Testis (tissue), 3 donors: ENCODE measurements around the gene TMSB15B. TPM values are rescaled to one million over a fixed set of nuclear protein-coding genes. Genes with fewer than 3 reads are reported as not detected.
"Not testable (repeated sequence)": the region's sequence is repeated elsewhere in the genome, so short reads cannot be mapped to it uniquely, and the experiment has no call there.

Experiments
- DNase-seq: peaks from one replicate; pipeline ENCODE4 v3.0.0-alpha.2; 2019
- H3K27ac ChIP-seq, 2 donors: fragments of 200-600 bp; sonication (generic); one replicate each; pipeline ENCODE4 v1.5.1; 2019
- H3K27me3 ChIP-seq: fragments of 200-600 bp; sonication (generic); one replicate; pipeline ENCODE4 v1.5.1; 2019
- H3K36me3 ChIP-seq: fragments of 200-600 bp; sonication (generic); one replicate; pipeline ENCODE4 v1.5.1; 2017; ENCODE audit warnings: low read depth; ENCODE audit errors: missing control alignments
- H3K4me1 ChIP-seq: fragments of 200-600 bp; sonication (generic); one replicate; pipeline ENCODE4 v1.5.1; 2019
- H3K4me3 ChIP-seq, 2 donors: fragments of 200-600 bp; sonication (generic); one replicate each; pipeline ENCODE4 v1.5.1; 2017 to 2019
- H3K9me3 ChIP-seq: fragments of 200-600 bp; sonication (generic); one replicate; pipeline ENCODE4 v1.5.1; 2017
- POLR2A ChIP-seq: fragments of 450-650 bp; IDR thresholded peaks from one replicate; pipeline ENCODE4 v1.6.1; 2017; ENCODE audit warnings: antibody characterized with exemption, mild to moderate bottlenecking, moderate library complexity
- WGBS, 2 donors: methylation state at CpG; one replicate each; pipeline ENCODE4 v1.1.5; 2018; 5-methylcytosine and 5-hydroxymethylcytosine counted together
- intact Hi-C: fragments of 100-400 bp; cut with DNase I; formaldehyde crosslinking; loops from one replicate; pipeline ENCODE4 v1.15.1; 2023; ENCODE audit warnings: low total_unique reads
- polyA plus RNA-seq: library from polyadenylated mRNA; stranded (reverse); fragments of 350-450 nt; fragmentation: Illumina TruSeq; extraction: RNeasy Lipid Tissue Mini Kit (QIAGEN cat#74804); gene quantifications from one replicate; pipeline ENCODE4 v1.2.3, GENCODE V29; 2014; ENCODE audit warnings: low read depth, low replicate concordance; ENCODE audit not compliant: insufficient read depth
- total RNA-seq, 2 donors: library from RNA; depleted of rRNA; stranded (reverse); fragments of >200 nt; gene quantifications; one replicate each; pipeline ENCODE4 v1.2.3, GENCODE V29; 2016
- TF ChIP-seq, protein P1 (sequence below), 3 experiments: fragments of 450-650 bp in 2 of 3; fragments of 200-600 bp in 1 of 3; sonication (generic) in 1 of 3; IDR thresholded peaks; one replicate each; pipeline ENCODE4 v1.5.1; 2016 to 2019; ENCODE audit warnings: antibody characterized with exemption in 3 of 3, mild to moderate bottlenecking in 2 of 3, moderate library complexity in 1 of 3

The TMSB15B gene
- total and polyA plus RNA-seq, 3 donors from 2014 or later: 4.0 to 6.9 (median 5.4) TPM

DNA sequence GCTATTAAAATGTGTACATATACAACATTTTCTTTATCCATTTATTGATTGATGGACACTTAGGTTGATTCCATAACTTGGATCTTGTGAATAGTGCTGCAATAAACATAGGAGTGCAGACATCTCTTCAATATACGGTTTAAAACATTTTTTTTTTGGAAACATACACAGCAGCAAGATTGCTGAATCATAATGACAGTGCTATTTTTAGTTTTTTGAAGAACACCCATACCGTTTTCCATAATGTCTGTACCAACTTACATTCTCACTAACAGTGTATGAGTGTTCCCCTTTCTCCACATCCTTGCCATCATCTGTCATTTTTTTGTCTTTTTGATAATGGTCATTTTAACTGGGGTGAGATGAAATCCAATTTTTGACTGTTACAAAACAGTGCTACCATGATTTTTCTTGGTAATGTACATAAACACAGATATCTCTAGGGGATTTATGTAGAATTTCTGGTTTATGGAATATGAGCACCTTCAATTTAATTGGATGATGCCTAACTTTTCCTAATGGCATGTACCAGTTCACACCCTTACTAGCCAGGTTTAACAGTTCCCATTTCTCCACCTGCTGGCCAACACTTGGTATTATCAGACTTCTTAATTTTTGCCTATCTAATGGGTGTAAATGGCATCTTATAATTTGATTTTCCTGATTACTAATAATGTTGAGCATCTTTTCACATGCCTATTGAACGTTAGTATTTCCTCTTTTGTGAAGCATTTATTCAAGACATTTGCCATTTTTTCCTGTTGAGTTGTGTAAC lies 21.0 kb upstream of the TMSB15B start:
- 47 to 48% methylated on average over 3 of the region's 3 CpGs for WGBS, 2 donors
- TF ChIP-seq POLR2A: no peak
- TF ChIP-seq, protein P1, sequence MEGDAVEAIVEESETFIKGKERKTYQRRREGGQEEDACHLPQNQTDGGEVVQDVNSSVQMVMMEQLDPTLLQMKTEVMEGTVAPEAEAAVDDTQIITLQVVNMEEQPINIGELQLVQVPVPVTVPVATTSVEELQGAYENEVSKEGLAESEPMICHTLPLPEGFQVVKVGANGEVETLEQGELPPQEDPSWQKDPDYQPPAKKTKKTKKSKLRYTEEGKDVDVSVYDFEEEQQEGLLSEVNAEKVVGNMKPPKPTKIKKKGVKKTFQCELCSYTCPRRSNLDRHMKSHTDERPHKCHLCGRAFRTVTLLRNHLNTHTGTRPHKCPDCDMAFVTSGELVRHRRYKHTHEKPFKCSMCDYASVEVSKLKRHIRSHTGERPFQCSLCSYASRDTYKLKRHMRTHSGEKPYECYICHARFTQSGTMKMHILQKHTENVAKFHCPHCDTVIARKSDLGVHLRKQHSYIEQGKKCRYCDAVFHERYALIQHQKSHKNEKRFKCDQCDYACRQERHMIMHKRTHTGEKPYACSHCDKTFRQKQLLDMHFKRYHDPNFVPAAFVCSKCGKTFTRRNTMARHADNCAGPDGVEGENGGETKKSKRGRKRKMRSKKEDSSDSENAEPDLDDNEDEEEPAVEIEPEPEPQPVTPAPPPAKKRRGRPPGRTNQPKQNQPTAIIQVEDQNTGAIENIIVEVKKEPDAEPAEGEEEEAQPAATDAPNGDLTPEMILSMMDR (IDR thresholded peaks at IDR 0.05): peak; percentile 20 to 31 (median 26)
- Histone ChIP-seq H3K4me3 (no peak overlapping the region), H3K9me3 (no peaks in the 10 kb centered on the region), H3K4me1 (no peaks in the 10 kb centered on the region), H3K27me3 (no peaks in the 10 kb centered on the region), H3K36me3 (no peaks in the 10 kb centered on the region), H3K27ac (no peak overlapping the region)
- no peak for DNase-seq
- intact Hi-C loops: no loop called here

DNA sequence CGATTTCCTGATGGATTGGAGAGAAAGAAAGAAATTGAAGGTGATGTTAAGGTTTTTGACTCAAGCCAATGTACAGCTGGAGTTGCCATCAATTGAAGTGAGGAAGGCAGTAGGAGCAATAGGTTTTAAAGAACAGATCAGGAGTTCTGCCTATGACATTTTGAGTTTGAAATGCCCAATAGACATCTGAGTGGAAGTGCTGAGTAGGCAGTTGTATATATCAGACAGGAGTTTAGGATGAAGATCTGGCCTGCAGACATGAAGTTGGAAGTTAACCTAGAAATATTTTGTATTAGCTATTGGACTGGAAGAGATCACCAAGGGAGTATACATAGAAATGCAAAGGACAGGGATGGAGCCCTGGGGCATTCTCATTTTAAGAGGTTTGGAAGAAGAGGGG lies 12.9 kb upstream of the TMSB15B start:
- intact Hi-C loops: no loop called here
- 69 to 79% methylated on average over 1 of the region's 1 CpG for WGBS, 2 donors
- TF ChIP-seq, protein P1 (IDR thresholded peaks at IDR 0.05): no peak
- TF ChIP-seq POLR2A: no peak

DNA sequence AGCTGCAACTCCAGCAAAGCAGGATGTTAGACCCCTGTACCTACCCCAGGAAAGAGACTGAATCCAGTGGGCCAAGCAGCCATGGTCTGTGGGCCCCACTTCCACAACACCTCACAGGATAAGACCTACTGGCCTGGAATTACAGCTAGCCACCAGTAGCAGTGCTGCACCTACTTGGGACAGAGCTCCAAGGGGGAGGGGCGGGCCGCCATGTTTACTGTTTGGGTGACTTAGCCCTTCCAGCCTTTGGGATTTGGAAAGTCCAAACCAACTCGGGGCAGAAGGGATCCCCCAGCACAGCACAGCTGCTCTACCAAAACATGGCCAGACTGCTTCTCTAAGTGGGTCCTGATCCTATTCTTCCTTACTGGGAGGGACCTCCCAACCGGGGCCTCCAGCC lies 9.1 kb upstream of the TMSB15B start:
- no peaks in the 10 kb centered on the region for H3K27me3 ChIP-seq
- no peak for DNase-seq
- H3K4me3 ChIP-seq: no peak overlapping the region
- TF ChIP-seq, protein P1 (IDR thresholded peaks at IDR 0.05): no peak
- no peak for TF ChIP-seq POLR2A
- H3K4me1 ChIP-seq: no peaks in the 10 kb centered on the region
- no peaks in the 10 kb centered on the region for H3K36me3 ChIP-seq
- H3K9me3 ChIP-seq: no peaks in the 10 kb centered on the region
- intact Hi-C loops: no loop called here
- WGBS, 2 donors: 93 to 100% methylated on average over 1 to 3 of the region's 4 CpGs
- no peak overlapping the region for H3K27ac ChIP-seq

More for the DNA sequence above, 12.9 kb upstream of the TMSB15B start:
- Histone ChIP-seq H3K36me3 (no peaks in the 10 kb centered on the region), H3K4me1 (no peaks in the 10 kb centered on the region), H3K27me3 (no peaks in the 10 kb centered on the region), H3K9me3 (no peaks in the 10 kb centered on the region), H3K27ac (no peak overlapping the region), H3K4me3 (no peak overlapping the region)
- no peak for DNase-seq

DNA sequence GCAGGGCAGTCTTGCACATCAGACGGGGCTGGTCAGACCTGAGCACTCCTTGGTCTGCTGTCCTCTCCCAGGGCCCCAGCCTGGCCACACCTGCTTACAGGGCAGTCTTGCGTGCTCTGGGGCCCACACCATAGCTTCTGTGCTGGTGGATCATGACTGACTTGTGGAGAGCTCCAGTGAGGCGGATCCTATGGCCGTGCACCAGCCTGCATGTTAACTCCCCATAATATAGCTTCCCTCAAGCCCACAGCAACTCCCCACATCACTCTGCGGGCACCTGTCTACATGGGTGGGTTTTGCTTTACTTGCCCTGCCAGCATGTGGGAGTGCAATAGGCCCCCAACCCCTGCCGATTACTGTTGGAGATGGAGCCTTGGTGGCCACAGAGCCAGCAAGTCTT lies 8.2 kb upstream of the TMSB15B start:
- H3K9me3 ChIP-seq: no peaks in the 10 kb centered on the region
- TF ChIP-seq, protein P1 (IDR thresholded peaks at IDR 0.05): no peak
- TF ChIP-seq POLR2A: no peak
- intact Hi-C loops: no loop called here
- no peaks in the 10 kb centered on the region for H3K4me1 ChIP-seq
- H3K27ac ChIP-seq: no peak overlapping the region
- no peak for DNase-seq
- H3K4me3 ChIP-seq: no peak overlapping the region
- 94 to 95% methylated on average over 3 to 6 of the region's 6 CpGs for WGBS, 2 donors
- no peaks in the 10 kb centered on the region for H3K27me3 ChIP-seq
- no peaks in the 10 kb centered on the region for H3K36me3 ChIP-seq

DNA sequence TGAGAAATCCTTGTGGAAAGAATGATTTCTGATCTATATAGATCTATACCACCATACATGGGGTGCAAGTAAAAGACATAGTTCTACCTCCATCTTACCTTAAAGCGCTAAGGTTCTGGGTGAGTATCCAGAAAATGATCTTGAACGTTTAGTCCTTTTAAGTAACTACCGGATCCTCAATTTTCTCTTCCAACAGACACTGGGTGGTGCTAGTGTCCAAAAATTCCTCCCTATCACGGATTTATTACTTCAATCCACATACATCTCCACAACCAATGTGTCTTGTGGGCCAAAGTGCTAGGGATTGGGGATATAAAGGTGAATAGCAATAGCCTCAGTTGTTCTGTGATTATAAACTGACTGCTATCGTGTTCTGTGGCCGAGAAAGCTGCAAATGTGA lies 1.8 kb upstream of the TMSB15B start:
- H3K36me3 ChIP-seq, intact Hi-C loops, DNase-seq, H3K4me1 ChIP-seq, H3K4me3 ChIP-seq, H3K9me3 ChIP-seq, H3K27ac ChIP-seq, H3K27me3 ChIP-seq: not testable (repeated sequence)
- no CpG with 5 or more reads among the region's 6 CpGs for WGBS, 2 donors

DNA sequence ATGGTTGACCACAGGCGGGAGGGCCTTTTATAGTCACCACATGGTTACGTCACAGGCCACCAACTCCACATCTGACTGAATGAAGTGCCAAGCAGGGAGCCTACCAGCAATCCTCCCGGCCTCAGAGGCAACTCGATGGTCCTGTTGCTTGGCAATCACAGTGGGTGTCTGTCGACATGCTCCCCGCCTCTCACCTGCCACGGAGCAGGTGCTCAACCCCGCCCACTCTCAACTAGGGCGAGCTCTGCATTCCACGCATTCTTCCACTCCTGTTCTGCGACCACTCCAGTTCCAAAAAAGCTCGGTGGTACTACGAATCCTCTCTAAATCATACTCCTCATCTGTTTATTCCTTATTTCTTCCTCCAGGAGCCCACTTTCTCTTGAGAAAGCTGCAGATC lies 21.1 kb downstream of the TMSB15B start:
- DNase-seq, H3K27ac ChIP-seq, H3K27me3 ChIP-seq, H3K4me3 ChIP-seq, intact Hi-C loops, H3K36me3 ChIP-seq, H3K9me3 ChIP-seq, H3K4me1 ChIP-seq: not testable (repeated sequence)
- WGBS, 2 donors: no CpG with 5 or more reads among the region's 13 CpGs
